ENCODE measurements around the gene XIRP1. TPM values are rescaled to one million over a fixed set of nuclear protein-coding genes. Genes with fewer than 3 reads are reported as not detected.

Gene XIRP1
- total and polyA plus RNA-seq, 2 donors (not counting 1 experiment from before 2014, with no cell fraction given): not detected

DNA sequence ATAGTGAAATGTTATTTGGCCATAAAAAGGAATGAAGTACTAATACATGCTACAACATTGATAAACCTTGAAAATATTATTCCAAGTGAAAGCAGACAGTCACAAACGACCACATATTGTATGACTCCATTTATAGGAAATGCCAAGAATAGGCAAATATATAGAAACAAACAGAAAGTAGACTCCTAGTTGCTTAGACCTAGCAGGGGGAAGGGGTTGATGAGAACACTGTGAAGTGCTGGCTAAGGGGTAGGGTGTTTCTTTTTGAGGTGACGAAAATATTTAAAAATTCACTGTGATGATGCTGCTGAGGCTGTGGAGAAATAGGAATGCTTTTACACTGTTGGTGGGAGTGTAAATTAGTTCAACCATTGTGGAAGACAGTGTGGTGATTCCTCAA lies 30.5 kb upstream of the XIRP1 start:
- Histone ChIP-seq H3K27me3 (replicated peaks in 1 of 4; ENCODE audit: control extremely low read depth in 1 of 4, control insufficient read depth in 3 of 4, insufficient read depth in 4 of 4, low read length in 3 of 4) (peaks cover 0 to 6% (median 0%) of the 10 kb centered on the region in 4 experiments), H3K36me3 (replicated peaks in 1 of 2; ENCODE audit: control extremely low read depth in 1 of 2, control insufficient read depth in 1 of 2, extremely low read depth in 1 of 2, insufficient read depth in 2 of 2, low read length in 1 of 2) (no peaks in the 10 kb centered on the region), H3K4me3 (ENCODE audit: control extremely low read depth in 1 of 5, extremely low read depth in 1 of 5, insufficient read depth in 1 of 5, low read depth in 2 of 5, low read length in 4 of 5) (no peak overlapping the region), H3K9me3 (ENCODE audit: control extremely low read depth in 1 of 3, control insufficient read depth in 2 of 3, insufficient read depth in 1 of 3, low read length in 2 of 3) (no peaks in the 10 kb centered on the region), H3K4me1 (ENCODE audit: control insufficient read depth in 2 of 2, insufficient read depth in 2 of 2, low read length in 2 of 2) (peaks cover 18 to 25% of the 10 kb centered on the region in 2 donors), H3K4me2 (replicated peaks; ENCODE audit: low read depth, low read length, poor library complexity, severe bottlenecking) (no peak overlapping the region), H2AFZ (ENCODE audit: insufficient read depth, low read depth, low read length, poor library complexity, severe bottlenecking) (no peak overlapping the region), H3K9ac (ENCODE audit: low read length) (no peak overlapping the region), H3K27ac (ENCODE audit: low read length in 2 of 2) (no peak overlapping the region), H4K20me1 (ENCODE audit: control insufficient read depth, insufficient read depth, low read length, poor library complexity, severe bottlenecking) (no peaks in the 10 kb centered on the region), H3K79me2 (ENCODE audit: control insufficient read depth, insufficient read depth, low read length) (no peaks in the 10 kb centered on the region)
- Mint-ChIP-seq H3K27ac (no peak overlapping the region), H3K9me3 (ENCODE audit: insufficient read depth) (no peaks in the 10 kb centered on the region), H3K4me3 (no peak overlapping the region), H3K27me3 (peaks cover 3% of the 10 kb centered on the region), H3K4me1 (peaks cover 22% of the 10 kb centered on the region)
- ATAC-seq (ENCODE audit: low read depth): no peak
- POLR2A ChIA-PET: no interaction called here
- CTCF ChIA-PET: interaction anchor here (1.0 kb wide), 1 partner anchor 65 kb away, joined by 3 read pairs; no protein-coding TSS in a partner anchor
- TF ChIP-seq EZH2 (IDR thresholded peaks at IDR 0.05; ENCODE audit: borderline replicate concordance, insufficient read depth, low read depth, low read length, poor library complexity, severe bottlenecking): no peak
- TF ChIP-seq, protein P1, sequence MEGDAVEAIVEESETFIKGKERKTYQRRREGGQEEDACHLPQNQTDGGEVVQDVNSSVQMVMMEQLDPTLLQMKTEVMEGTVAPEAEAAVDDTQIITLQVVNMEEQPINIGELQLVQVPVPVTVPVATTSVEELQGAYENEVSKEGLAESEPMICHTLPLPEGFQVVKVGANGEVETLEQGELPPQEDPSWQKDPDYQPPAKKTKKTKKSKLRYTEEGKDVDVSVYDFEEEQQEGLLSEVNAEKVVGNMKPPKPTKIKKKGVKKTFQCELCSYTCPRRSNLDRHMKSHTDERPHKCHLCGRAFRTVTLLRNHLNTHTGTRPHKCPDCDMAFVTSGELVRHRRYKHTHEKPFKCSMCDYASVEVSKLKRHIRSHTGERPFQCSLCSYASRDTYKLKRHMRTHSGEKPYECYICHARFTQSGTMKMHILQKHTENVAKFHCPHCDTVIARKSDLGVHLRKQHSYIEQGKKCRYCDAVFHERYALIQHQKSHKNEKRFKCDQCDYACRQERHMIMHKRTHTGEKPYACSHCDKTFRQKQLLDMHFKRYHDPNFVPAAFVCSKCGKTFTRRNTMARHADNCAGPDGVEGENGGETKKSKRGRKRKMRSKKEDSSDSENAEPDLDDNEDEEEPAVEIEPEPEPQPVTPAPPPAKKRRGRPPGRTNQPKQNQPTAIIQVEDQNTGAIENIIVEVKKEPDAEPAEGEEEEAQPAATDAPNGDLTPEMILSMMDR (IDR thresholded peaks at IDR 0.05): no peak
- WGBS (ENCODE audit: insufficient coverage): 90% methylated on average over 1 of the region's 2 CpGs
- intact Hi-C loops (cut with micrococcal nuclease): no loop called here
- DNase-seq: no peak

DNA sequence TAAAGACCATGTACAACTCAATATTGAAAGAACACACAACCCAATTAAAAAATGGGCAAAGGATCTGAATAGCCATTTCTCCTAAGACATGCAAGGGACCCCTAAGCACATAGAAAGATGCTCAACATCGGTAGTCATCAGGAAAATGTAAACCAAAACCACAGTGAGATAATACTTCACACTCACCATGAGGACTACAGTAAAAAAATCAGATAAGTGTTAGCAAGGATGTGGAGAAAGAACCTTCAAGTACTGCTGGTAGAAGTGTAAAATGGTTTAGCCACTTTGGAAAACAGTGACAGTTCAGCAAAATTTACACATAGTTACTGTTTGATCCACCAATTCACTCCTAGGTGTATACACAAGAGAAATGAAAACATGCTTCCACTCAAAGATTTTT lies 30.1 kb upstream of the XIRP1 start:
- H3K4me1 ChIP-seq (ENCODE audit: control insufficient read depth in 2 of 2, insufficient read depth in 2 of 2, low read length in 2 of 2): peaks cover 18 to 25% of the 10 kb centered on the region in 2 donors
- ATAC-seq (ENCODE audit: low read depth) (no peak), DNase-seq (no peak)
- H3K4me3 Mint-ChIP-seq: no peak overlapping the region
- no peaks in the 10 kb centered on the region for H3K9me3 Mint-ChIP-seq (ENCODE audit: insufficient read depth)
- no peak overlapping the region for H3K27ac ChIP-seq (ENCODE audit: low read length in 2 of 2)
- WGBS (ENCODE audit: insufficient coverage): no CpG with 5 or more reads among the region's 1 CpG
- no peaks in the 10 kb centered on the region for H3K79me2 ChIP-seq (ENCODE audit: control insufficient read depth, insufficient read depth, low read length)
- no peaks in the 10 kb centered on the region for H3K9me3 ChIP-seq (ENCODE audit: control extremely low read depth in 1 of 3, control insufficient read depth in 2 of 3, insufficient read depth in 1 of 3, low read length in 2 of 3)
- CTCF ChIA-PET: no interaction called here
- POLR2A ChIA-PET: no interaction called here
- H3K36me3 ChIP-seq (replicated peaks in 1 of 2; ENCODE audit: control extremely low read depth in 1 of 2, control insufficient read depth in 1 of 2, extremely low read depth in 1 of 2, insufficient read depth in 2 of 2, low read length in 1 of 2): no peaks in the 10 kb centered on the region
- H3K4me1 Mint-ChIP-seq: peaks cover 24% of the 10 kb centered on the region
- H2AFZ ChIP-seq (ENCODE audit: insufficient read depth, low read depth, low read length, poor library complexity, severe bottlenecking): no peak overlapping the region
- H3K27me3 Mint-ChIP-seq: peaks cover 5% of the 10 kb centered on the region
- H4K20me1 ChIP-seq (ENCODE audit: control insufficient read depth, insufficient read depth, low read length, poor library complexity, severe bottlenecking): no peaks in the 10 kb centered on the region
- no peak overlapping the region for H3K4me2 ChIP-seq (replicated peaks; ENCODE audit: low read depth, low read length, poor library complexity, severe bottlenecking)
- no peak overlapping the region for H3K27ac Mint-ChIP-seq
- intact Hi-C loops (cut with micrococcal nuclease): no loop called here
- no peak overlapping the region for H3K9ac ChIP-seq (ENCODE audit: low read length)
- TF ChIP-seq, protein P1 (IDR thresholded peaks at IDR 0.05): no peak
- TF ChIP-seq EZH2 (IDR thresholded peaks at IDR 0.05; ENCODE audit: borderline replicate concordance, insufficient read depth, low read depth, low read length, poor library complexity, severe bottlenecking): no peak
- peaks cover 0 to 11% (median 0%) of the 10 kb centered on the region in 4 experiments for H3K27me3 ChIP-seq (replicated peaks in 1 of 4; ENCODE audit: control extremely low read depth in 1 of 4, control insufficient read depth in 3 of 4, insufficient read depth in 4 of 4, low read length in 3 of 4)
- no peak overlapping the region for H3K4me3 ChIP-seq (ENCODE audit: control extremely low read depth in 1 of 5, extremely low read depth in 1 of 5, insufficient read depth in 1 of 5, low read depth in 2 of 5, low read length in 4 of 5)
